ENCODE results near the gene PEA15.

Gene PEA15

GRCh38 chr1:160208557-160209320 lies 3.6 kb downstream of the PEA15 start:
- Histone ChIP-seq H4K8ac (ENCODE audit: low read length) (no peak overlapping the region), H2BK15ac (ENCODE audit: low read depth, poor library complexity, severe bottlenecking) (no peak overlapping the region), H3K27me3 (ENCODE audit: control insufficient read depth in 1 of 2, insufficient read depth in 1 of 2, low read length in 2 of 2) (no peaks in the 10 kb centered on the region), H3K79me1 (replicated peaks; ENCODE audit: low read length, poor library complexity, severe bottlenecking) (peaks cover 22% of the 10 kb centered on the region), H2BK12ac (ENCODE audit: low read length in 2 of 2) (no peak overlapping the region), H2BK120ac (ENCODE audit: low read depth, low read length) (no peak overlapping the region), H3K4me2 (ENCODE audit: low read length, poor library complexity, severe bottlenecking) (no peak overlapping the region), H3K27ac (ENCODE audit: low read length, poor library complexity, severe bottlenecking) (no peak overlapping the region), H3K9ac (ENCODE audit: low read length) (peak overlapping the region; percentile 95), H3K18ac (ENCODE audit: low read depth in 1 of 2, low read length in 2 of 2) (peak overlapping the region in 1 of 2 experiments; percentile 14), H2AK5ac (ENCODE audit: low read length, severe bottlenecking) (no peak overlapping the region), H3K9me3 (ENCODE audit: control insufficient read depth, low read length) (no peaks in the 10 kb centered on the region), H3K4me1 (ENCODE audit: control insufficient read depth, insufficient read depth, low read depth, low read length) (peaks cover 36% of the 10 kb centered on the region), H3K4ac (ENCODE audit: low read depth in 1 of 2, low read length in 2 of 2) (peak overlapping the region in 1 of 2 experiments; percentile 15), H2AFZ (ENCODE audit: low read depth, low read length) (no peak overlapping the region), H3K14ac (ENCODE audit: low read length in 2 of 2) (peak overlapping the region in 1 of 2 experiments; percentile 58), H3K36me3 (ENCODE audit: control insufficient read depth in 1 of 2, insufficient read depth in 2 of 2, low read depth in 1 of 2, low read length in 2 of 2) (peaks cover 54 to 70% of the 10 kb centered on the region in 2 experiments), H3K23ac (ENCODE audit: low read length in 2 of 2) (no peak overlapping the region), H3K4me3 (ENCODE audit: insufficient read depth in 1 of 2, low read depth in 1 of 2, low read length in 2 of 2) (peak overlapping the region in 1 of 2 experiments; percentile 28), H2BK5ac (ENCODE audit: low read depth, low read length, poor library complexity, severe bottlenecking) (no peak overlapping the region), H4K91ac (ENCODE audit: low read length) (no peak overlapping the region)
- 86% methylated on average over 6 of the region's 6 CpGs for WGBS
- peak; percentile 32 for DNase-seq

- Histone ChIP-seq H3K36me3 (ENCODE audit: control insufficient read depth in 1 of 2, insufficient read depth in 2 of 2, low read depth in 1 of 2, low read length in 2 of 2) (peaks cover 62 to 78% of the 10 kb centered on the region in 2 experiments), H3K18ac (ENCODE audit: low read depth in 1 of 2, low read length in 2 of 2) (no peak overlapping the region), H2AFZ (ENCODE audit: low read depth, low read length) (no peak overlapping the region), H3K4me1 (ENCODE audit: control insufficient read depth, insufficient read depth, low read depth, low read length) (peaks cover 35% of the 10 kb centered on the region), H4K8ac (ENCODE audit: low read length) (no peak overlapping the region), H2BK120ac (ENCODE audit: low read depth, low read length) (no peak overlapping the region), H3K27ac (ENCODE audit: low read length, poor library complexity, severe bottlenecking) (no peak overlapping the region), H2BK5ac (ENCODE audit: low read depth, low read length, poor library complexity, severe bottlenecking) (no peak overlapping the region), H2BK15ac (ENCODE audit: low read depth, poor library complexity, severe bottlenecking) (no peak overlapping the region), H2BK12ac (ENCODE audit: low read length in 2 of 2) (no peak overlapping the region), H3K27me3 (ENCODE audit: control insufficient read depth in 1 of 2, insufficient read depth in 1 of 2, low read length in 2 of 2) (no peaks in the 10 kb centered on the region), H3K23ac (ENCODE audit: low read length in 2 of 2) (no peak overlapping the region), H3K4me3 (ENCODE audit: insufficient read depth in 1 of 2, low read depth in 1 of 2, low read length in 2 of 2) (peak overlapping the region in 1 of 2 experiments; percentile 19), H3K9me3 (ENCODE audit: control insufficient read depth, low read length) (no peaks in the 10 kb centered on the region), H3K4ac (ENCODE audit: low read depth in 1 of 2, low read length in 2 of 2) (no peak overlapping the region), H3K9ac (ENCODE audit: low read length) (peak overlapping the region; percentile 95), H4K91ac (ENCODE audit: low read length) (no peak overlapping the region), H3K4me2 (ENCODE audit: low read length, poor library complexity, severe bottlenecking) (no peak overlapping the region), H2AK5ac (ENCODE audit: low read length, severe bottlenecking) (no peak overlapping the region), H3K14ac (ENCODE audit: low read length in 2 of 2) (peak overlapping the region in 1 of 2 experiments; percentile 35), H3K79me1 (replicated peaks; ENCODE audit: low read length, poor library complexity, severe bottlenecking) (peaks cover 26% of the 10 kb centered on the region)
- DNase-seq, result no peak
- 80% methylated on average over 7 of the region's 7 CpGs for WGBS
Measured at GRCh38 chr1:160209321-160210046, 4.3 kb downstream of the PEA15 start.

- H2BK5ac ChIP-seq (ENCODE audit: low read depth, low read length, poor library complexity, severe bottlenecking), result no peak overlapping the region
- H3K9me3 ChIP-seq (ENCODE audit: control insufficient read depth, low read length), result no peaks in the 10 kb centered on the region
- no peak overlapping the region for H3K4ac ChIP-seq (ENCODE audit: low read depth in 1 of 2, low read length in 2 of 2)
- H3K4me1 ChIP-seq (ENCODE audit: control insufficient read depth, insufficient read depth, low read depth, low read length), result peaks cover 31% of the 10 kb centered on the region
- no peak overlapping the region for H3K18ac ChIP-seq (ENCODE audit: low read depth in 1 of 2, low read length in 2 of 2)
- H3K79me1 ChIP-seq (replicated peaks; ENCODE audit: low read length, poor library complexity, severe bottlenecking), result peaks cover 28% of the 10 kb centered on the region
- H2BK15ac ChIP-seq (ENCODE audit: low read depth, poor library complexity, severe bottlenecking), result no peak overlapping the region
- no peak overlapping the region for H3K4me3 ChIP-seq (ENCODE audit: insufficient read depth in 1 of 2, low read depth in 1 of 2, low read length in 2 of 2)
- H3K36me3 ChIP-seq (ENCODE audit: control insufficient read depth in 1 of 2, insufficient read depth in 2 of 2, low read depth in 1 of 2, low read length in 2 of 2), result peaks cover 66 to 89% of the 10 kb centered on the region in 2 experiments
- no peak for DNase-seq
- no peak overlapping the region for H2BK12ac ChIP-seq (ENCODE audit: low read length in 2 of 2)
- H3K27ac ChIP-seq (ENCODE audit: low read length, poor library complexity, severe bottlenecking), result no peak overlapping the region
- no peak overlapping the region for H4K91ac ChIP-seq (ENCODE audit: low read length)
- H2BK120ac ChIP-seq (ENCODE audit: low read depth, low read length), result no peak overlapping the region
- no peak overlapping the region for H2AK5ac ChIP-seq (ENCODE audit: low read length, severe bottlenecking)
- no peak overlapping the region for H3K14ac ChIP-seq (ENCODE audit: low read length in 2 of 2)
- H2AFZ ChIP-seq (ENCODE audit: low read depth, low read length), result no peak overlapping the region
- H3K9ac ChIP-seq (ENCODE audit: low read length), result peak overlapping the region; percentile 31
- H3K4me2 ChIP-seq (ENCODE audit: low read length, poor library complexity, severe bottlenecking), result no peak overlapping the region
- H3K23ac ChIP-seq (ENCODE audit: low read length in 2 of 2), result no peak overlapping the region
- H4K8ac ChIP-seq (ENCODE audit: low read length), result no peak overlapping the region
- no peaks in the 10 kb centered on the region for H3K27me3 ChIP-seq (ENCODE audit: control insufficient read depth in 1 of 2, insufficient read depth in 1 of 2, low read length in 2 of 2)
- WGBS, result 100% methylated on average over 1 of the region's 5 CpGs
Measured at GRCh38 chr1:160210561-160210960, 5.4 kb downstream of the PEA15 start.

Data from mesenchymal stem cell (in vitro differentiated cells and primary cell).